GM12865 (cell line): ENCODE data around the gene HMX1.

Source experiments
- DNase-seq: peaks from one replicate; pipeline ENCODE4 v3.0.0; 2010; ENCODE audit warnings: low read depth
- H3K4me3 ChIP-seq: 2 replicates; pipeline ENCODE4 v1.5.1; 2011; ENCODE audit warnings: mild to moderate bottlenecking, low read depth, low read length, control low read depth
- TF ChIP-seq, protein P1 (sequence below): IDR thresholded peaks from 2 replicates; pipeline ENCODE4 v1.5.1; 2011; ENCODE audit warnings: low read length, control low read depth, low read depth, inconsistent platforms; ENCODE audit not compliant: insufficient read depth; ENCODE audit errors: missing control alignments

The HMX1 gene

DNA sequence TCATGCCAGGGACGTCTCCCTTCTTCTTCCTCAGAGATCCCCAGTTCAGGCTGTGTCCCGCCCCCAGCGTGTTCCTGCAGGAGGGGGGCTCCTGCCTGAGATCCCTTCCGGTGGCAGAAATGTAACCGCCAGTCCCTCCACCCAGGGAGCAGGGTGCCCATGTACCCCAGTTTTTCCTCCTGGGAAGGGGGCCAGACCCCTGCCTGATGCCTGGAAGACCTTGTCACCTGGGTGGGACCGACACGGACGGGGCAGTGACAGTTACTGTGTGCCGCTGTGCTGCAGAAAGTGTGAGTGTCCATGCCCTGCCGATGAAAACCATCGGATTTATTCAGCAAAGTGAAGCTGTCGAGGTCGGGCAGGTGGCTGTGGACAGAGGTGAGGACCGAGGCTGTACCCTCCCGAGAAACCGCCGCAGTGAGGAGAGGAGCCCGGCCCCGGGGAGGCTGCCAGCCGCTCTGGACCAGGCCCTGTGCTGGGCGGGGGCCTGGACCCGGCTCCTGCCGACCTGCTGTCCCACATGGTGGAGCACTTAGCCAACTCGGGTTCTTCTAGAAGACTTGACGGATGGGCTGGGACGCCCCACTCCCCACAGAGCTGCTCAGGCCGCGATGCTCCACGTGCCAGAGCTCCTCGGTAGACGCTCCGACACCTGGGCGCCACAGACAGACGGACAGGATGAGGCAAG, 36.7 kb upstream of the HMX1 start:
- TF ChIP-seq, protein P1, sequence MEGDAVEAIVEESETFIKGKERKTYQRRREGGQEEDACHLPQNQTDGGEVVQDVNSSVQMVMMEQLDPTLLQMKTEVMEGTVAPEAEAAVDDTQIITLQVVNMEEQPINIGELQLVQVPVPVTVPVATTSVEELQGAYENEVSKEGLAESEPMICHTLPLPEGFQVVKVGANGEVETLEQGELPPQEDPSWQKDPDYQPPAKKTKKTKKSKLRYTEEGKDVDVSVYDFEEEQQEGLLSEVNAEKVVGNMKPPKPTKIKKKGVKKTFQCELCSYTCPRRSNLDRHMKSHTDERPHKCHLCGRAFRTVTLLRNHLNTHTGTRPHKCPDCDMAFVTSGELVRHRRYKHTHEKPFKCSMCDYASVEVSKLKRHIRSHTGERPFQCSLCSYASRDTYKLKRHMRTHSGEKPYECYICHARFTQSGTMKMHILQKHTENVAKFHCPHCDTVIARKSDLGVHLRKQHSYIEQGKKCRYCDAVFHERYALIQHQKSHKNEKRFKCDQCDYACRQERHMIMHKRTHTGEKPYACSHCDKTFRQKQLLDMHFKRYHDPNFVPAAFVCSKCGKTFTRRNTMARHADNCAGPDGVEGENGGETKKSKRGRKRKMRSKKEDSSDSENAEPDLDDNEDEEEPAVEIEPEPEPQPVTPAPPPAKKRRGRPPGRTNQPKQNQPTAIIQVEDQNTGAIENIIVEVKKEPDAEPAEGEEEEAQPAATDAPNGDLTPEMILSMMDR = no peak
- no peak overlapping the region for H3K4me3 ChIP-seq
- DNase-seq = no peak

DNA sequence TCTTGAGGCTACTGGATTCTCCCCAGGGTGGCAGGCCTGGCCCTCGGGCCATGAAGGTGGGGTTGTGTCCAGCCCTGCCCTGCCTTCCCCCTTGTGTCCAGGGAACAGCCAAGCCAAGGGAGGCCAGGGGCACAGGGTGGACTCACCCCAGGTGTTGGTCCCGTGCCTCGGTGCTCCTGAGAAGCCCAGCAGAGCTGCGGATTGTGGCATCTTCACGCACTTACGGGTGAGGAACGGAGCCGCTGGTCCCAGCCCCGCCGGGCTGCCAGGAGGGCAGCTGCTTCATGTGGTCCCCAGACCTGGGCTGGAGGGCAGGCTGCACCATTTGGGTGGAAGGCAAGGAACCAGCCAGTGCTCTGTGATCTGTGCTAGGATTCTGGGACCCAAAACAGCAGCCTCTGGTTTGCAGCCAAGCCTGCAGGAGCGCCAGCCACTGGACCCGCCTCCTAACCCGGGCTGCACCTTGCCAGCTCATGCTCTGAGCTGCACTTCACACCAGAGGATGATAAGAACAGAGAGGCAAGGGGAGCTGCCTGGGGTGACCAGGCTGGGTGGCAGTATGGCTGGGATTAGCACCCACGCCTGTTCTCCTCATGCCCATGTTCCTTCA, 36.1 kb upstream of the HMX1 start:
- DNase-seq = no peak
- no peak overlapping the region for H3K4me3 ChIP-seq
- TF ChIP-seq, protein P1 = no peak

DNA sequence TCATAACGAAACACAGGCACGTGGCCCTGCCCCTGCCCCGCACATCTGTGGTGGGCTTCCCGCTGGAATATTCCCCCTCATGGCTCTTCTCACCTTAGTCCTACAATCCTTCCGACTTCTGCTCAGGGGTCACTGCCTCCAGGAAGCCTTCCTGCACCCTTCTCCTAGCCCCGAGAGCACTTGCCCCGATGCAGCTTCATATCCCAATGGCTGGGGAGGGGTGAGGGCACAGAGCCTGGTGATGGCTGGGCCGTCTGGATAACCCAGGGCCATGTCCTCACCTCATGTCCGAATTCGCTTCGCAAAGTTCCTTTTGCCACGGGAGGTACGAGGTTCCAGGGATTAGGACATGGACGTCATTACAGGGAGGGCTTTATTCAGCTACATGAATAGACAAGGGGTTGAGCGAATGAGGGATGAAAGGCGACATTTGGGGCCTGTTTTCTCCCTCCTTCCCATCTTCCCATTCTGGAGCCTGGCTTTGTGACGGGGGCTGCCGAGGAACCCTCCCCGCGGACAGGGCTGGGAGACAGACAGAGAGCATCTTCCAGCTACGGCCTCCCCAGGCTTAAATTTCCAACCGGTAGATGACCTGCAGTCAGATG, 35.5 kb upstream of the HMX1 start:
- TF ChIP-seq, protein P1 = no peak
- DNase-seq = no peak
- no peak overlapping the region for H3K4me3 ChIP-seq

DNA sequence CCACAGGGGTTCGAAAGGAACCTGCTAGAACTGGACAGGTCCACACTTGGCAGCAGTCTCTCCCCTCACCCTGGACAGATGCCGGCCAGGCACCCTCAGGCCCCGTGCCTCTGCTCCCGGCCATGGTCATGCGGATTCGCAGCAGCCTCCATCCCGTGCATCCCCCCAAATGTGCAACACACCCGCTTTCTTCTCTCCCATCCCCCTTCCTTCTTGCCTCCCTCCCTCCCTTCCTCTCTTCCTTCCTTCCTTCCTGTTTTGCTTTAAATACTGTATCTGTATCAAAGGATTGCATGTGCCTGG, 35.0 kb upstream of the HMX1 start:
- TF ChIP-seq, protein P1 = no peak
- no peak for DNase-seq
- no peak overlapping the region for H3K4me3 ChIP-seq

DNA sequence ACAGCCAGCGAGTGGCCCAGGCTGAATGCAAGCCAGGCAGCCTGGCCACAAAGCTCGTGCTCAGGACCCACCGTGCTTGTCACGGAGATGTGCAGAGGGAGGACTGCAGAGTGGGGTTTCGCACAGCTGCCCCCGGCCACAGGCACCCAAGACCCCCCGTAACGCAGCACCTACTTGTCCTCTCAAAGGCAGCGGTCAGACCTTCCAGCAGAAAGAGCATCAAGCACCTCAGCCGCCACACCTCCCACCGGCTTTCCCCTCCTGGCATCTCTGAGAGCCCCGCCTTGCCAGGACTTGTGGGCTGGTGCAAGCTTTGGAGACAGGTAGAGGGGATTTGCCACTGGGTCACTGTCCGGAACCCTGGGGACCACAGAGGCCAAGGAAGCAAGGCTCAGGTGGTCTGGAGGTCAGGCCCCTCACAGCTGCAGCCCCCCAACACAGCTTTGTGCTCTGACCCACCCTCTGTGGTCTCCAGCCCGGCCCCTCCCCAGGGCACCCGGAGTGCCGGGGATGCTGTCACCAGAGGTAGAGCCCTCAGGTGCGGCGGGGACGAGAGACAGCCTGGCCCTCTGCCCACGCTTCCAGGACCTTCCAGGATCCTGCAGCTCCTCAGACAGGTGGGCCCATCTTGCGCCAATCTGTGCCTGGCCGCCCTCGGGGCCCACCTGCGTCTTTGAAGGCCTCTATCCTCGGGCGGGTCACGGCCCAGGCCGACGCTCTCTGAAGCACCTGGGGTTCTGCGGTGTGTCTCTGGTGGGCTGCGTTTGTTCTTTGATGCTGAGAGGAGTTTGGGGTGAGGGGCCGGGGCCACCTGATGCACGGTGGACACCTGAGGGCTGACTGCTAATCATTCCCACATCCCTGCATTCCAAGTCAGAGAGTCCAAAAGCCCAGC, 34.4 kb upstream of the HMX1 start:
- H3K4me3 ChIP-seq = no peak overlapping the region

DNA sequence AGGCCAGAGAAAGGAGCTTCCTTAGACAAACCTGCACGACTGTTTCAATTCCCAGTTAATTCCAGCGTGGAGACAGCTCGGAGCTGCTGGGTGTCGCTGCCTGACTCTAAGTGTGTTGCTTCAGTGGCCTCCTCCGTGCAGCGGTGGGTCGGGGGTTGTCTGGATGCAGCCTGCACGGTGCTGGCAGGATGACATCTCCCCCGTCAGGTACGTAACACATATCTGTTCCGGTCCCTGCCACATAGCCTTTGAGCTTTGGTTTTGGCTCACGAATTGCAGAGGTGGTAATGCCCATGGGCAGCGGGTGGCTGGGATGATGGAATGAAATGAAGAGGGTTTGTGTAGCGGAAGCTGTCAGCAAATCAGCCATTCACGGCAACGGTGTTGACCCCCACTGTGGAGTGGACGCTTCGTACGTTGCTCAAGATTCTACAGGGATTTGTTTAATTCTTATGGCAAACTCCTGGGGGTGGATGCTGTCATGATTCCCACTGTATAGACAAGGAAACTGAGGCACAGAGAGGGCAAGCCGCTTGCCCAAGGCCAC, 33.7 kb upstream of the HMX1 start:
- no peak overlapping the region for H3K4me3 ChIP-seq
- no peak for DNase-seq
- TF ChIP-seq, protein P1 = no peak

More for the DNA sequence above, 34.4 kb upstream of the HMX1 start:
- TF ChIP-seq, protein P1 = no peak
- DNase-seq = no peak
